Measurements from ENCODE around the gene CFP. TPM values are rescaled to one million over a fixed set of nuclear protein-coding genes. Genes with fewer than 3 reads are reported as not detected.

CFP gene
- total RNA-seq, 1 donor from 2014 or later = 1.1 TPM

DNA sequence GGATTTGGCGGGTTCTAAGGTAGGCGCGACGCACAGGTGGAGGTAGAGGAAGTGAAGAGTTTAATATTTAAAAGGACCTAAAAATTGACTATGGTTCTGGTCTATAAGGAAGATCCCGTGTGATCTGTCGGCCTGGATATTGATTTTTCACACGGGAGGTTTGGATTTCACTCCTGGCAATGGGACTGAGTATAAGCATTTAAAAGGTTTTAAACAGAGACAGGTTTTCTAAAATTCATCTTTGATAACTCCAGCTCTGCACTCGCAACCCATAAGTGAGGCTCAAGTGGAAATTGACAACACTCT is 29.6 kb upstream of the CFP start:
- H3K9ac ChIP-seq (ENCODE audit: low read length) = peak overlapping the region; percentile 95
- TF ChIP-seq CTCF (IDR thresholded peaks at IDR 0.05; ENCODE audit: insufficient read depth, low read depth, low read length) = no peak
- TF ChIP-seq EZH2 (IDR thresholded peaks at IDR 0.05; ENCODE audit: insufficient read depth, low read length) = no peak
- peaks cover 5% of the 10 kb centered on the region for H3K36me3 Mint-ChIP-seq (ENCODE audit: low read depth, unreplicated experiment)
- peak overlapping the region; percentile 98 for H3K27ac Mint-ChIP-seq (ENCODE audit: unreplicated experiment)
- no peaks in the 10 kb centered on the region for H3K27me3 Mint-ChIP-seq (ENCODE audit: low read depth, unreplicated experiment)
- peak overlapping the region; percentile 86 for H3K4me2 ChIP-seq (ENCODE audit: low read length)
- peak overlapping the region; percentile 76 for H2AFZ ChIP-seq (ENCODE audit: low read depth, low read length)
- H3K9me3 ChIP-seq (ENCODE audit: insufficient read depth, low read depth, low read length) = no peaks in the 10 kb centered on the region
- H3K4me1 ChIP-seq (ENCODE audit: insufficient read depth, low read length) = no peaks in the 10 kb centered on the region
- H3K4me1 Mint-ChIP-seq (ENCODE audit: low read depth, unreplicated experiment) = peaks cover 10% of the 10 kb centered on the region
- peak overlapping the region; percentile 83 for H3K4me3 Mint-ChIP-seq (ENCODE audit: unreplicated experiment)
- H3K27me3 ChIP-seq (ENCODE audit: insufficient read depth, low read length) = no peaks in the 10 kb centered on the region
- H3K36me3 ChIP-seq (ENCODE audit: insufficient read depth, low read length) = peaks cover 5% of the 10 kb centered on the region
- H3K27ac ChIP-seq (ENCODE audit: low read depth, low read length) = peak overlapping the region; percentile 97
- no peaks in the 10 kb centered on the region for H4K20me1 ChIP-seq (ENCODE audit: insufficient read depth, low read length)
- FAIRE-seq (no peak), DNase-seq (ENCODE audit: low read depth) (no peak)
- H3K79me2 ChIP-seq (ENCODE audit: insufficient read depth, low read length) = peaks cover 9% of the 10 kb centered on the region
- no peaks in the 10 kb centered on the region for H3K9me3 Mint-ChIP-seq (ENCODE audit: unreplicated experiment)
- H3K4me3 ChIP-seq (ENCODE audit: insufficient read depth, low read depth, low read length) = peak overlapping the region; percentile 79

DNA sequence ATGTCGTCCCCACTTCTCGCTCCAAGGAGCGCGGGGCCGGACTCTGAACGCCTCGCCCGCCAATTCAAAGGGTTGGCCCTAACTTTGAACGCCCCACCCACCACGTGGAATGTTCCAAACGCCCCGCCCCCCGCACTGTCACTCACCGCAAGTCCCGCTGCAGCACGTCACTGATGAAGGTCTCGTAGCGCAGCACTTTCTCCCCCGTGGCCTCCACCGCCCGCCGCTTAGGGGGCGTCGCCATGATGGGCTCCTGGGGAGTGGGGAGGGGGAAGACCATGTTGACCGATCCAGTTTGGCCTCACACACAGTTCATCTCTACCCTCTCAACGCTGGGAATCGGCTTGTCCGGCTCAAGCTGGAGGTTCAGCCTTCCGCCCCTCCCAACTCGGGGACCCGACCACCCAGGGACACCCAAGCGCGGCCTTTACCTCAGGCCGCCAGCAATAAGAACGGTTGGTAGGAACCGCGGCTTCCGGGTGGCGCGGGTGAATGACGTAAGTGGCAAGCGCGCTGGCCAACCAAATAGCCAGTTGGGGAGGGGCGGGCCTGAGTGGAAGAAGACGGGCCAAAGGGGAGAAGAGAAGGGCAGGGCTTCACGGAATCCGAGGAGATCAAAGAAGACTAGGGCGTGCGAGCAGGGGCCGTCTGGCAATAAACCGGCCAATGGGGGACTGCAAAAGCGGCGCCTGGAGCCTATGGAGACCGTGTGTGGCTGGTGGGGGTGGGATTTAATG is 29.1 kb upstream of the CFP start, which contains the start of gene UXT:
Gene UXT (minus strand): TSS at position 497 of the 737 bp plus-strand sequence. CDS start 253 bp downstream, at position 244.
- FAIRE-seq (peak; percentile 49), DNase-seq (ENCODE audit: low read depth) (peak; percentile 89)
- Histone ChIP-seq H3K27me3 (ENCODE audit: insufficient read depth, low read length) (no peaks in the 10 kb centered on the region), H3K36me3 (ENCODE audit: insufficient read depth, low read length) (peaks cover 5% of the 10 kb centered on the region), H4K20me1 (ENCODE audit: insufficient read depth, low read length) (no peaks in the 10 kb centered on the region), H3K4me2 (ENCODE audit: low read length) (peak within 1 kb of the TSS; percentile 86), H3K27ac (ENCODE audit: low read depth, low read length) (peak within 1 kb of the TSS; percentile 97), H2AFZ (ENCODE audit: low read depth, low read length) (peak within 1 kb of the TSS; percentile 76), H3K9ac (ENCODE audit: low read length) (peak within 1 kb of the TSS; percentile 95), H3K9me3 (ENCODE audit: insufficient read depth, low read depth, low read length) (no peaks in the 10 kb centered on the region), H3K79me2 (ENCODE audit: insufficient read depth, low read length) (peaks cover 9% of the 10 kb centered on the region), H3K4me3 (ENCODE audit: insufficient read depth, low read depth, low read length) (peak within 1 kb of the TSS; percentile 79), H3K4me1 (ENCODE audit: insufficient read depth, low read length) (no peaks in the 10 kb centered on the region)
- Mint-ChIP-seq H3K4me1 (ENCODE audit: low read depth, unreplicated experiment) (peaks cover 10% of the 10 kb centered on the region), H3K9me3 (ENCODE audit: unreplicated experiment) (no peaks in the 10 kb centered on the region), H3K27me3 (ENCODE audit: low read depth, unreplicated experiment) (no peaks in the 10 kb centered on the region), H3K27ac (ENCODE audit: unreplicated experiment) (peak within 1 kb of the TSS; percentile 98), H3K4me3 (ENCODE audit: unreplicated experiment) (peak within 1 kb of the TSS; percentile 83), H3K36me3 (ENCODE audit: low read depth, unreplicated experiment) (peaks cover 5% of the 10 kb centered on the region)
- TF ChIP-seq CTCF (IDR thresholded peaks at IDR 0.05; ENCODE audit: insufficient read depth, low read depth, low read length) (no peak), EZH2 (IDR thresholded peaks at IDR 0.05; ENCODE audit: insufficient read depth, low read length) (no peak)

- no peak for DNase-seq (ENCODE audit: low read depth)
- no peak for TF ChIP-seq EZH2 (IDR thresholded peaks at IDR 0.05; ENCODE audit: insufficient read depth, low read length)
- TF ChIP-seq CTCF (IDR thresholded peaks at IDR 0.05; ENCODE audit: insufficient read depth, low read depth, low read length) = no peak
- Mint-ChIP-seq H3K4me1 (ENCODE audit: low read depth, unreplicated experiment) (peaks cover 7% of the 10 kb centered on the region), H3K27ac (ENCODE audit: unreplicated experiment) (peak overlapping the region; percentile 98), H3K4me3 (ENCODE audit: unreplicated experiment) (peak overlapping the region; percentile 83), H3K9me3 (ENCODE audit: unreplicated experiment) (no peaks in the 10 kb centered on the region), H3K36me3 (ENCODE audit: low read depth, unreplicated experiment) (peaks cover 5% of the 10 kb centered on the region), H3K27me3 (ENCODE audit: low read depth, unreplicated experiment) (no peaks in the 10 kb centered on the region)
- peak overlapping the region; percentile 43 for H2AFZ ChIP-seq (ENCODE audit: low read depth, low read length)
- H3K4me3 ChIP-seq (ENCODE audit: insufficient read depth, low read depth, low read length) = peak overlapping the region; percentile 79
- peak overlapping the region; percentile 97 for H3K27ac ChIP-seq (ENCODE audit: low read depth, low read length)
- peak overlapping the region; percentile 95 for H3K9ac ChIP-seq (ENCODE audit: low read length)
- H4K20me1 ChIP-seq (ENCODE audit: insufficient read depth, low read length) = no peaks in the 10 kb centered on the region
- peak overlapping the region; percentile 86 for H3K4me2 ChIP-seq (ENCODE audit: low read length)
- no peaks in the 10 kb centered on the region for H3K4me1 ChIP-seq (ENCODE audit: insufficient read depth, low read length)
- peak; percentile 29 for FAIRE-seq
- H3K27me3 ChIP-seq (ENCODE audit: insufficient read depth, low read length) = no peaks in the 10 kb centered on the region
- peaks cover 8% of the 10 kb centered on the region for H3K36me3 ChIP-seq (ENCODE audit: insufficient read depth, low read length)
- H3K9me3 ChIP-seq (ENCODE audit: insufficient read depth, low read depth, low read length) = no peaks in the 10 kb centered on the region
- H3K79me2 ChIP-seq (ENCODE audit: insufficient read depth, low read length) = peaks cover 9% of the 10 kb centered on the region
Observed at GRCh38 chrX:47658301-47658683, 28.6 kb upstream of the CFP start.
